Hypothalamus (tissue), 51 donors: ENCODE measurements around the gene GRIK1.

Source experiments
- DNase-seq, 51 donors: peaks; one replicate each; lab custom pipeline; 2025; lab: John Stamatoyannopoulos, UW

GRIK1 gene

GRCh38 chr21:29832217-29832616, 107.6 kb downstream of the GRIK1 start:
- DNase-seq: no peak

- no peak for DNase-seq
These were observed 110.1 kb downstream of the GRIK1 start for GRCh38 chr21:29829564-29830275.

- DNase-seq: no peak
These were observed 112.1 kb downstream of the GRIK1 start for GRCh38 chr21:29827647-29828046.

GRCh38 chr21:29827236-29827635, 112.6 kb downstream of the GRIK1 start:
- DNase-seq: no peak

GRCh38 chr21:29826386-29826785, 113.4 kb downstream of the GRIK1 start:
- DNase-seq: no peak

- no peak for DNase-seq
These were observed 113.9 kb downstream of the GRIK1 start for GRCh38 chr21:29825936-29826335.

- DNase-seq: no peak
These were observed 114.5 kb downstream of the GRIK1 start for GRCh38 chr21:29825345-29825744.

- DNase-seq: no peak
These were observed 117.7 kb downstream of the GRIK1 start for GRCh38 chr21:29822064-29822463.

GRCh38 chr21:29821230-29821629, 118.6 kb downstream of the GRIK1 start:
- no peak for DNase-seq

GRCh38 chr21:29819675-29820326, 120.0 kb downstream of the GRIK1 start:
- no peak for DNase-seq

GRCh38 chr21:29818383-29818921, 121.3 kb downstream of the GRIK1 start:
- DNase-seq: no peak

GRCh38 chr21:29817450-29817849, 122.3 kb downstream of the GRIK1 start:
- no peak for DNase-seq

GRCh38 chr21:29812947-29813346, 126.8 kb downstream of the GRIK1 start:
- no peak for DNase-seq

GRCh38 chr21:29810871-29811270, 128.9 kb downstream of the GRIK1 start:
- no peak for DNase-seq

- no peak for DNase-seq
These were observed 131.6 kb downstream of the GRIK1 start for GRCh38 chr21:29808153-29808552.

GRCh38 chr21:29805105-29805504, 134.7 kb downstream of the GRIK1 start:
- no peak for DNase-seq

GRCh38 chr21:29803191-29803590, 136.6 kb downstream of the GRIK1 start:
- DNase-seq: no peak

- no peak for DNase-seq
These were observed 138.7 kb downstream of the GRIK1 start for GRCh38 chr21:29801122-29801521.

- no peak for DNase-seq
These were observed 139.7 kb downstream of the GRIK1 start for GRCh38 chr21:29800056-29800455.

GRCh38 chr21:29798840-29799239, 141.0 kb downstream of the GRIK1 start:
- no peak for DNase-seq

- DNase-seq: no peak
These were observed 142.6 kb downstream of the GRIK1 start for GRCh38 chr21:29797155-29797554.

- no peak for DNase-seq
These were observed 146.1 kb downstream of the GRIK1 start for GRCh38 chr21:29793712-29794111.
